Glutamatergic neuron (in vitro differentiated cells): ENCODE results near the gene MYO1D. TPM values are rescaled to one million over a fixed set of nuclear protein-coding genes. Genes with fewer than 3 reads are reported as not detected.
A peak's percentile ranks its signal among the peaks of the same experiment; 100 is the strongest.
"Not testable (repeated sequence)": the region's sequence is repeated elsewhere in the genome, so short reads cannot be mapped to it uniquely, and the experiment has no call there.

Source experiments
- DNase-seq: peaks from one replicate; pipeline ENCODE4 v3.0.0; 2022
- H3K27ac Mint-ChIP-seq: one replicate; pipeline ENCODE4 v1.8.0; 2020; ENCODE audit warnings: mild to moderate bottlenecking, mixed read lengths, inconsistent platforms; ENCODE audit not compliant: unreplicated experiment
- H3K27me3 Mint-ChIP-seq: one replicate; pipeline ENCODE4 v1.8.0; 2020; ENCODE audit warnings: mild to moderate bottlenecking, moderate library complexity, mixed read lengths, inconsistent platforms; ENCODE audit not compliant: unreplicated experiment
- H3K36me3 Mint-ChIP-seq: one replicate; pipeline ENCODE4 v1.8.0; 2020; ENCODE audit warnings: mild to moderate bottlenecking, mixed read lengths, inconsistent platforms; ENCODE audit not compliant: unreplicated experiment
- H3K4me1 Mint-ChIP-seq: one replicate; pipeline ENCODE4 v1.8.0; 2020; ENCODE audit warnings: mild to moderate bottlenecking, low read depth, mixed read lengths, inconsistent platforms; ENCODE audit not compliant: unreplicated experiment
- H3K4me3 Mint-ChIP-seq: one replicate; pipeline ENCODE4 v1.8.0; 2020; ENCODE audit warnings: mild to moderate bottlenecking, mixed read lengths, inconsistent platforms; ENCODE audit not compliant: unreplicated experiment
- H3K9me3 Mint-ChIP-seq: one replicate; pipeline ENCODE4 v1.8.0; 2020; ENCODE audit warnings: mild to moderate bottlenecking, moderate library complexity, mixed read lengths, inconsistent platforms; ENCODE audit not compliant: unreplicated experiment
- CTCF ChIP-seq: fragments of 200-600 bp; sonication (generic); IDR thresholded peaks from one replicate; pipeline ENCODE4 v1.5.0; 2021; ENCODE audit not compliant: partially characterized antibody, unreplicated experiment
- total RNA-seq: library from RNA; stranded (reverse); fragmentation: NEBNext Ultra II Directional; extraction: Animal tissue kit (Norgen Biotek cat#: 25700); gene quantifications from one replicate; pipeline ENCODE4 v1.2.1, GENCODE V29; 2021; ENCODE audit not compliant: unreplicated experiment

MYO1D gene
- total RNA-seq, 1 donor from 2014 or later = 5.3 TPM

- no peak overlapping the region for H3K27ac Mint-ChIP-seq
- H3K4me3 Mint-ChIP-seq = peak overlapping the region; percentile 36
- no peaks in the 10 kb centered on the region for H3K27me3 Mint-ChIP-seq
- TF ChIP-seq CTCF = no peak
- DNase-seq = no peak
- no peaks in the 10 kb centered on the region for H3K9me3 Mint-ChIP-seq
- H3K4me1 Mint-ChIP-seq = no peaks in the 10 kb centered on the region
- H3K36me3 Mint-ChIP-seq = no peaks in the 10 kb centered on the region
Measured at GRCh38 chr17:32822996-32823395, 53.9 kb downstream of the MYO1D start.

DNA sequence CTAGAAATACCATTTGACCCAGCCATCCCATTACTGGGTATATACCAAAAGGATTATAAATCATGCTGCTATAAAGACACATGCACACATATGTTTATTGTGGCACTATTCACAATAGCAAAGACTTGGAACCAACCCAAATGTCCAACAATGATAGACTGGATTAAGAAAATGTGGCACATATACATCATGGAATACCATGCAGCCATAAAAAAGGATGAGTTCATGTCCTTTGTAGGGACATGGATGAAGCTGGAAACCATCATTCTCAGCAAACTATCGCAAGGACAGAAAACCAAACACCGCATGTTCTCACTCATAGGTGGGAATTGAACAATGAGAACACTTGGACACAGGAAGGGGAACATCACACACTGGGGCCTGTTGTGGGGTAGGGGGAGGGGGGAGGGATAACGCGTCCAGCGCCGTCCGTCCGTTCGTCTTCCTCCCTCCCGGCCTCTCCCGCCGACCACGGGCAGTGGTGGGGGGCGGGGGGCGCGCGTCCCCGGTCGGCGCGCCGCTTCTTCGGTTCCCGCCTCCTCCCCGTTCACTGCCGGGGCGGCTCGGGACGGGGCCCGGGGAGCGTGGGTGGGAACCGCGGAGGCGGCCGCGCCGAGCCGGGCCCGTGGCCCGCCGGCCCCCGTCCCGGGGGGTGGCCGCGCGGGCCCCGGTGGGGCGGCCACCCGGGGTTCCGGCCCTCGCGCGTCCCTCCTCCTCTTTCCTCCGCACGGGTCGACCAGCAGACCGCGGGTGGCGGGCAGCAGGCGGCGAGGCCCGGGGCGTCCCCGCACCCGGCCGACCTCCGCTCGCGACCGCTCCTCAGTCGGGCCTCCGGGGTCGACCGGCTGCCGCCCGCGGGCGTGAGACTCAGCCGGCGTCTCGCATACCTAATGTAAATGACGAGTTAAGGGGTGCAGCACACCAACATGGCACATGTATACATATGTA lies 54.7 kb downstream of the MYO1D start:
- H3K36me3 Mint-ChIP-seq, H3K27ac Mint-ChIP-seq, H3K27me3 Mint-ChIP-seq, H3K4me1 Mint-ChIP-seq, H3K4me3 Mint-ChIP-seq, H3K9me3 Mint-ChIP-seq: not testable (repeated sequence)
- DNase-seq = peak; percentile 61

- no peak overlapping the region for H3K4me3 Mint-ChIP-seq
- TF ChIP-seq CTCF = no peak
- no peaks in the 10 kb centered on the region for H3K36me3 Mint-ChIP-seq
- no peaks in the 10 kb centered on the region for H3K4me1 Mint-ChIP-seq
- no peaks in the 10 kb centered on the region for H3K9me3 Mint-ChIP-seq
- H3K27ac Mint-ChIP-seq = no peak overlapping the region
- DNase-seq = no peak
- H3K27me3 Mint-ChIP-seq = no peaks in the 10 kb centered on the region
Measured at GRCh38 chr17:32820440-32820839, 56.5 kb downstream of the MYO1D start.

GRCh38 chr17:32819787-32820186 lies 57.1 kb downstream of the MYO1D start:
- no peak for DNase-seq
- Mint-ChIP-seq H3K27me3 (no peaks in the 10 kb centered on the region), H3K4me3 (no peak overlapping the region), H3K9me3 (no peaks in the 10 kb centered on the region), H3K27ac (no peak overlapping the region), H3K36me3 (no peaks in the 10 kb centered on the region), H3K4me1 (no peaks in the 10 kb centered on the region)
- no peak for TF ChIP-seq CTCF

DNA sequence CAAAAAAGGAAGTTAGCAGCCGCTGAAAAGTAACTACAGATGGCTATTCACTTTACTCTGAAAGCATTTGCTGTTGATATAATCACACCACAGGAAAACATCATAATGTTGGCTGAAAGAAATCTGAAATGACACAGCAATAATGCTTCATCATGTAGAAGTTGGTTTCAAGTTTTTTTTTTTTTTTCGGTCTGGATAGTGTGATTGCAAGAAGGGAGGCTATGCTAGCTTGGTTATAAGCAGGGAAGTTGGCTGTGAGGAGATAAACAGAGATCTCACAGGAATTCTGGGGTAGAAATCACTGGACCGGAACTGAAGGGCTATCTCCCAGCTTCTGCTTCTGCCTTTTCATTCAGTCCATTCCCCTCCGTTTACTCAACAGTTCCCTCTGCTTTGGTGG lies 57.9 kb downstream of the MYO1D start:
- no peak overlapping the region for H3K4me3 Mint-ChIP-seq
- no peaks in the 10 kb centered on the region for H3K27me3 Mint-ChIP-seq
- H3K4me1 Mint-ChIP-seq = no peaks in the 10 kb centered on the region
- DNase-seq = no peak
- no peaks in the 10 kb centered on the region for H3K36me3 Mint-ChIP-seq
- TF ChIP-seq CTCF = no peak
- no peak overlapping the region for H3K27ac Mint-ChIP-seq
- H3K9me3 Mint-ChIP-seq = no peaks in the 10 kb centered on the region
